Activated CD4-positive, alpha-beta T cell treated with anti-CD3 and anti-CD28 coated beads, Interleukin-2, amount 10 ng/mL, durations not matched to agents 7 days and 5 days (primary cell): ENCODE results near the gene RSAD1. TPM values are rescaled to one million over a fixed set of nuclear protein-coding genes. Genes with fewer than 3 reads are reported as not detected.
A peak's percentile ranks its signal among the peaks of the same experiment; 100 is the strongest.

ENCODE experiments used
- CTCF ChIA-PET: fragments of 350-600 bp; sonication (Branson Sonifier 250); formaldehyde crosslinking; loops from one replicate; lab custom pipeline; 2021; ENCODE audit warnings: antibody characterized with exemption; lab: Charles Lee
- POLR2A ChIA-PET: fragments of 350-600 bp; sonication (Branson Sonifier 250); formaldehyde crosslinking; loops from one replicate; lab custom pipeline; 2021; ENCODE audit warnings: antibody characterized with exemption; lab: Charles Lee
- DNase-seq: peaks from one replicate; pipeline ENCODE4 v3.0.0-alpha.2; 2020
- H3K27ac Mint-ChIP-seq: one replicate; pipeline ENCODE4 v1.8.0; 2021; ENCODE audit warnings: mild to moderate bottlenecking, moderate library complexity, mixed read lengths
- H3K27me3 Mint-ChIP-seq: one replicate; pipeline ENCODE4 v1.8.0; 2021; ENCODE audit warnings: mixed read lengths
- H3K36me3 Mint-ChIP-seq: one replicate; pipeline ENCODE4 v1.8.0; 2021; ENCODE audit warnings: low read depth, mixed read lengths
- H3K4me1 Mint-ChIP-seq: one replicate; pipeline ENCODE4 v1.8.0; 2021; ENCODE audit warnings: mixed read lengths
- H3K4me3 Mint-ChIP-seq: one replicate; pipeline ENCODE4 v1.8.0; 2021; ENCODE audit warnings: mild to moderate bottlenecking, moderate library complexity, mixed read lengths
- H3K9me3 Mint-ChIP-seq: one replicate; pipeline ENCODE4 v1.8.0; 2021; ENCODE audit warnings: mixed read lengths
- total RNA-seq, 2 experiments: library from RNA; stranded (reverse); gene quantifications; one replicate each; pipeline ENCODE4 v1.2.3, GENCODE V29; 2021

RSAD1 gene
- total RNA-seq, 2 experiments from 2014 or later, result 22.5 to 25.1 TPM

- peaks cover 6% of the 10 kb centered on the region for H3K4me1 Mint-ChIP-seq
- H3K27ac Mint-ChIP-seq, result peak overlapping the region; percentile 6
- no peak for DNase-seq
- H3K36me3 Mint-ChIP-seq, result no peaks in the 10 kb centered on the region
- no peak overlapping the region for H3K4me3 Mint-ChIP-seq
- no peaks in the 10 kb centered on the region for H3K27me3 Mint-ChIP-seq
- H3K9me3 Mint-ChIP-seq, result no peaks in the 10 kb centered on the region
- CTCF ChIA-PET, result interaction anchor here (1.0 kb wide), 1 partner anchor 18 kb away, joined by 4 read pairs; no protein-coding TSS in a partner anchor
- POLR2A ChIA-PET, result no interaction called here
These were observed 17.0 kb upstream of the RSAD1 start for GRCh38 chr17:50461550-50462132.

GRCh38 chr17:50462446-50462845 is 16.2 kb upstream of the RSAD1 start:
- CTCF ChIA-PET, result interaction anchor here (1.0 kb wide), 1 partner anchor 17 kb away, joined by 4 read pairs; no protein-coding TSS in a partner anchor
- H3K4me3 Mint-ChIP-seq, result no peak overlapping the region
- no peak for DNase-seq
- H3K27me3 Mint-ChIP-seq, result peaks cover 3% of the 10 kb centered on the region
- no peaks in the 10 kb centered on the region for H3K36me3 Mint-ChIP-seq
- no peaks in the 10 kb centered on the region for H3K9me3 Mint-ChIP-seq
- H3K4me1 Mint-ChIP-seq, result peaks cover 9% of the 10 kb centered on the region
- H3K27ac Mint-ChIP-seq, result no peak overlapping the region
- POLR2A ChIA-PET, result no interaction called here

- H3K4me3 Mint-ChIP-seq, result no peak overlapping the region
- no peaks in the 10 kb centered on the region for H3K9me3 Mint-ChIP-seq
- peaks cover 14% of the 10 kb centered on the region for H3K27me3 Mint-ChIP-seq
- H3K36me3 Mint-ChIP-seq, result no peaks in the 10 kb centered on the region
- ChIA-PET POLR2A (no interaction called here), CTCF (no interaction called here)
- no peak overlapping the region for H3K27ac Mint-ChIP-seq
- peaks cover 14% of the 10 kb centered on the region for H3K4me1 Mint-ChIP-seq
- no peak for DNase-seq
These were observed 14.5 kb upstream of the RSAD1 start for GRCh38 chr17:50464121-50464520.

- no peak for DNase-seq
- no peak overlapping the region for H3K27ac Mint-ChIP-seq
- H3K9me3 Mint-ChIP-seq, result no peaks in the 10 kb centered on the region
These were observed 13.9 kb upstream of the RSAD1 start for GRCh38 chr17:50464736-50465135.

GRCh38 chr17:50465171-50465570 is 13.5 kb upstream of the RSAD1 start:
- Mint-ChIP-seq H3K27me3 (peaks cover 14% of the 10 kb centered on the region), H3K9me3 (no peaks in the 10 kb centered on the region), H3K4me1 (peaks cover 14% of the 10 kb centered on the region), H3K27ac (no peak overlapping the region), H3K4me3 (no peak overlapping the region), H3K36me3 (no peaks in the 10 kb centered on the region)
- DNase-seq, result no peak
- ChIA-PET CTCF (no interaction called here), POLR2A (no interaction called here)

More at GRCh38 chr17:50464736-50465135, 13.9 kb upstream of the RSAD1 start:
- Mint-ChIP-seq H3K27me3 (peaks cover 14% of the 10 kb centered on the region), H3K4me3 (no peak overlapping the region), H3K4me1 (peaks cover 14% of the 10 kb centered on the region), H3K36me3 (no peaks in the 10 kb centered on the region)
- POLR2A ChIA-PET, result no interaction called here
- CTCF ChIA-PET, result no interaction called here

GRCh38 chr17:50465635-50466034 is 13.0 kb upstream of the RSAD1 start:
- no peak for DNase-seq
- CTCF ChIA-PET, result no interaction called here
- Mint-ChIP-seq H3K36me3 (no peaks in the 10 kb centered on the region), H3K27me3 (peaks cover 14% of the 10 kb centered on the region), H3K4me3 (no peak overlapping the region), H3K4me1 (peaks cover 14% of the 10 kb centered on the region), H3K9me3 (no peaks in the 10 kb centered on the region), H3K27ac (no peak overlapping the region)
- POLR2A ChIA-PET, result no interaction called here

GRCh38 chr17:50466371-50467113 is 12.1 kb upstream of the RSAD1 start:
- peaks cover 14% of the 10 kb centered on the region for H3K27me3 Mint-ChIP-seq
- H3K9me3 Mint-ChIP-seq, result no peaks in the 10 kb centered on the region
- H3K36me3 Mint-ChIP-seq, result no peaks in the 10 kb centered on the region
- H3K27ac Mint-ChIP-seq, result no peak overlapping the region
- H3K4me3 Mint-ChIP-seq, result no peak overlapping the region
- POLR2A ChIA-PET, result no interaction called here
- CTCF ChIA-PET, result no interaction called here
- peaks cover 18% of the 10 kb centered on the region for H3K4me1 Mint-ChIP-seq
- no peak for DNase-seq

GRCh38 chr17:50467114-50467854 is 11.4 kb upstream of the RSAD1 start:
- Mint-ChIP-seq H3K36me3 (no peaks in the 10 kb centered on the region), H3K4me3 (no peak overlapping the region), H3K9me3 (no peaks in the 10 kb centered on the region), H3K27me3 (peaks cover 14% of the 10 kb centered on the region), H3K4me1 (peaks cover 18% of the 10 kb centered on the region), H3K27ac (no peak overlapping the region)
- POLR2A ChIA-PET, result no interaction called here
- CTCF ChIA-PET, result interaction anchor here (0.9 to 1.3 kb wide), 2 partner anchors 10 to 21 kb away, joined by 3 read pairs; no protein-coding TSS in a partner anchor
- DNase-seq, result no peak

GRCh38 chr17:50467855-50468303 is 10.8 kb upstream of the RSAD1 start:
- ChIA-PET CTCF (interaction anchor here (0.7 to 1.3 kb wide), 3 partner anchors 11 to 20 kb away, joined by 3 read pairs; no protein-coding TSS in a partner anchor), POLR2A (no interaction called here)
- no peak overlapping the region for H3K4me3 Mint-ChIP-seq
- H3K36me3 Mint-ChIP-seq, result no peaks in the 10 kb centered on the region
- H3K4me1 Mint-ChIP-seq, result peaks cover 18% of the 10 kb centered on the region
- H3K27ac Mint-ChIP-seq, result no peak overlapping the region
- no peaks in the 10 kb centered on the region for H3K9me3 Mint-ChIP-seq
- DNase-seq, result no peak
- H3K27me3 Mint-ChIP-seq, result peaks cover 14% of the 10 kb centered on the region

GRCh38 chr17:50468304-50469207 is 10.1 kb upstream of the RSAD1 start, which contains the start of gene CHAD:
Gene CHAD, minus strand, starts transcription at chr17:50468880. Its CDS starts 67 bp downstream, at chr17:50468813.
- CTCF ChIA-PET, result interaction anchor here (0.7 to 1.3 kb wide), 3 partner anchors 11 to 19 kb away, joined by 3 read pairs; no protein-coding TSS in a partner anchor
- Mint-ChIP-seq H3K36me3 (no peaks in the 10 kb centered on the region), H3K4me3 (no peak within 1 kb of the TSS), H3K9me3 (no peaks in the 10 kb centered on the region), H3K27me3 (peaks cover 14% of the 10 kb centered on the region), H3K27ac (no peak within 1 kb of the TSS), H3K4me1 (peaks cover 18% of the 10 kb centered on the region)
- DNase-seq, result no peak
- POLR2A ChIA-PET, result no interaction called here

- peaks cover 18% of the 10 kb centered on the region for H3K4me1 Mint-ChIP-seq
- no peaks in the 10 kb centered on the region for H3K9me3 Mint-ChIP-seq
- POLR2A ChIA-PET, result no interaction called here
- no peak overlapping the region for H3K27ac Mint-ChIP-seq
- CTCF ChIA-PET, result interaction anchor here (1.0 kb wide), 1 partner anchor 9 kb away, joined by 3 read pairs; the partner anchor contains the start of gene RSAD1
- peaks cover 14% of the 10 kb centered on the region for H3K27me3 Mint-ChIP-seq
- no peaks in the 10 kb centered on the region for H3K36me3 Mint-ChIP-seq
- DNase-seq, result no peak
- H3K4me3 Mint-ChIP-seq, result no peak overlapping the region
These were observed 9.5 kb upstream of the RSAD1 start for GRCh38 chr17:50469208-50469605.
